Neural crest cell (in vitro differentiated cells): Measurements from ENCODE around the gene IFNG-AS1. TPM values are rescaled to one million over a fixed set of nuclear protein-coding genes. Genes with fewer than 3 reads are reported as not detected.
A peak's percentile ranks its signal among the peaks of the same experiment; 100 is the strongest.

Source experiments
- DNase-seq: peaks from one replicate; pipeline ENCODE4 v3.0.0; 2021; ENCODE audit warnings: low read depth, mixed read lengths, low spot score
- H3K27ac Mint-ChIP-seq: one replicate; pipeline ENCODE4 v1.8.0; 2021; ENCODE audit warnings: mild to moderate bottlenecking, mixed read lengths; ENCODE audit not compliant: unreplicated experiment
- H3K27me3 Mint-ChIP-seq: 2 replicates; pipeline ENCODE4 v1.8.0; 2021; ENCODE audit warnings: low read depth, mild to moderate bottlenecking, mixed read lengths
- H3K36me3 Mint-ChIP-seq: 2 replicates; pipeline ENCODE4 v1.8.0; 2021; ENCODE audit warnings: low read depth, mild to moderate bottlenecking, mixed read lengths
- H3K4me1 Mint-ChIP-seq: 2 replicates; pipeline ENCODE4 v1.8.0; 2021; ENCODE audit warnings: mixed read lengths
- H3K4me3 Mint-ChIP-seq: one replicate; pipeline ENCODE4 v1.8.0; 2021; ENCODE audit warnings: mild to moderate bottlenecking, mixed read lengths
- H3K9me3 Mint-ChIP-seq: 2 replicates; pipeline ENCODE4 v1.8.0; 2021; ENCODE audit warnings: mixed read lengths
- total RNA-seq: library from RNA; stranded (reverse); gene quantifications from 2 replicates; pipeline ENCODE4 v1.2.1, GENCODE V29; 2021
- TF ChIP-seq, protein P1 (sequence below): fragments of 200-600 bp; sonication (generic); conservative IDR thresholded peaks from 2 replicates; pipeline ENCODE4 v1.5.0; 2021; ENCODE audit warnings: antibody characterized with exemption, mild to moderate bottlenecking

Gene IFNG-AS1
- total RNA-seq, 1 donor from 2014 or later: not detected

DNA sequence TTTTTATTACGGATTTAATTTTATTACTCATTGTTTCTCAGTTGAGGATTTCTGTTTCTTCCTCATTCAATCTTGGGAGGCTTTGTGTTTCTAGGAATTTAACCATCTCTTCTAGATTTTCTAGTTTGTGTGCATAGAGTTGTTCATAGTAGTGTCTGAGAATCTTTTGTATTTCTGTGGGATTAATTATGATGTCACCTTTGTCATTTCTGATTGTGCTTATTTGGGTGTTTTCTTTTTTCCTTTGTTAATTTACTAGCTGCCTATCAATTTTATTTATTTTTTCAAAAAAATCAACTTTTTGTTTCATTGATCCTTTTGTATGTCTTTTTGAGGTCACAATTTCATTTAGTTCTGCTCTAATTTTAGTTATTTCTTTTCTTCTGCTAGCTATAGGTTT is 75.9 kb downstream of the IFNG-AS1 start:
- Mint-ChIP-seq H3K4me3 (no peak overlapping the region), H3K27ac (no peak overlapping the region), H3K36me3 (peaks cover 16% of the 10 kb centered on the region), H3K27me3 (peaks cover 13% of the 10 kb centered on the region), H3K9me3 (peaks cover 20% of the 10 kb centered on the region), H3K4me1 (no peaks in the 10 kb centered on the region)
- TF ChIP-seq, protein P1, sequence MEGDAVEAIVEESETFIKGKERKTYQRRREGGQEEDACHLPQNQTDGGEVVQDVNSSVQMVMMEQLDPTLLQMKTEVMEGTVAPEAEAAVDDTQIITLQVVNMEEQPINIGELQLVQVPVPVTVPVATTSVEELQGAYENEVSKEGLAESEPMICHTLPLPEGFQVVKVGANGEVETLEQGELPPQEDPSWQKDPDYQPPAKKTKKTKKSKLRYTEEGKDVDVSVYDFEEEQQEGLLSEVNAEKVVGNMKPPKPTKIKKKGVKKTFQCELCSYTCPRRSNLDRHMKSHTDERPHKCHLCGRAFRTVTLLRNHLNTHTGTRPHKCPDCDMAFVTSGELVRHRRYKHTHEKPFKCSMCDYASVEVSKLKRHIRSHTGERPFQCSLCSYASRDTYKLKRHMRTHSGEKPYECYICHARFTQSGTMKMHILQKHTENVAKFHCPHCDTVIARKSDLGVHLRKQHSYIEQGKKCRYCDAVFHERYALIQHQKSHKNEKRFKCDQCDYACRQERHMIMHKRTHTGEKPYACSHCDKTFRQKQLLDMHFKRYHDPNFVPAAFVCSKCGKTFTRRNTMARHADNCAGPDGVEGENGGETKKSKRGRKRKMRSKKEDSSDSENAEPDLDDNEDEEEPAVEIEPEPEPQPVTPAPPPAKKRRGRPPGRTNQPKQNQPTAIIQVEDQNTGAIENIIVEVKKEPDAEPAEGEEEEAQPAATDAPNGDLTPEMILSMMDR: no peak
- DNase-seq: no peak

DNA sequence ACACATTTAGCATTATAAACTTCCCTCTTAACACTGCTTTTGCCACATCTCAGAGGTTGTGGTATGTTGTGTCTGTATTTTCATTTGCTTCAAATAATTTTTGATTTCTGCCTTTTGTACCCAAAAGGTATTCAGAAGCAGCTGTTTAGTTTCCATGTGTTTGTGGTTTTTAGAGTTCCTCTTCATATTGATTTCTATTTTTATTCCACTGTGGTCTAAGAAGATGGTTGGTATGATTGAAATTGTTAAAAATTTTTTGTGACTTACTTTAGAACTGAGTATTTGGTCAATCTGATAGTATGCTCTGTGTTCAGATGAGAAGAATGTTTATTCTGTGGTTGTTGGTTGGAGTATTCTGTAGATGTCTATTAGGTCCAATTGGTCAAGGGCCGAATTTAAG is 76.4 kb downstream of the IFNG-AS1 start:
- Mint-ChIP-seq H3K27me3 (peaks cover 13% of the 10 kb centered on the region), H3K4me1 (no peaks in the 10 kb centered on the region), H3K9me3 (peaks cover 20% of the 10 kb centered on the region), H3K27ac (no peak overlapping the region), H3K4me3 (no peak overlapping the region), H3K36me3 (peaks cover 16% of the 10 kb centered on the region)
- no peak for DNase-seq
- TF ChIP-seq, protein P1: no peak

GRCh38 chr12:68067762-68068376 is 78.6 kb downstream of the IFNG-AS1 start:
- no peaks in the 10 kb centered on the region for H3K4me1 Mint-ChIP-seq
- H3K9me3 Mint-ChIP-seq: peaks cover 17% of the 10 kb centered on the region
- no peak overlapping the region for H3K27ac Mint-ChIP-seq
- peaks cover 14% of the 10 kb centered on the region for H3K36me3 Mint-ChIP-seq
- DNase-seq: no peak
- TF ChIP-seq, protein P1: peak; percentile 50
- H3K4me3 Mint-ChIP-seq: no peak overlapping the region
- H3K27me3 Mint-ChIP-seq: peaks cover 10% of the 10 kb centered on the region

DNA sequence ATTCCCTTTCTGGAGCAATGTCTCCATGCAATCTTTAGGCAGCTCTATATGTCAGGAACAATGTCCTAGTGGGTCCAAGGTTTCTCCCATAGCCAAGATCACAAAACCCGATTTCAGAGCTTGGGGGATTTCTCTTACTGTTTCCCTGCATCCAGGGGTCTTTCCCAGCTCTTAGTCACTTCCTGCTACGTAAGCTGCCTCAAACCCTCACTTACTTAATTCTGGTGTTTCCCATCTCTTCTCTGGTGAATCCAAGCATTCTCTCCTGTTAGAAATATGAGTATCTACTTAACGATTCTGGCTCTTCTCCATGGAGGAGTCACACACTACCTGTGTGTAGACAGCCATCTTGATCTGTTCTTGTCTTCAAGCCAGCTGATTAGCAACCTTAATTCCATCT is 80.0 kb downstream of the IFNG-AS1 start:
- H3K4me3 Mint-ChIP-seq: no peak overlapping the region
- H3K9me3 Mint-ChIP-seq: peaks cover 17% of the 10 kb centered on the region
- H3K36me3 Mint-ChIP-seq: peaks cover 11% of the 10 kb centered on the region
- H3K4me1 Mint-ChIP-seq: no peaks in the 10 kb centered on the region
- TF ChIP-seq, protein P1: no peak
- H3K27ac Mint-ChIP-seq: no peak overlapping the region
- no peak for DNase-seq
- H3K27me3 Mint-ChIP-seq: peaks cover 7% of the 10 kb centered on the region

Other genes with a start within 250 kb of the IFNG-AS1 start
- gene IFNG, start 170.3 kb downstream of the IFNG-AS1 start, total RNA-seq: not detected in 2 replicates
- gene IL26, start 236.4 kb downstream of the IFNG-AS1 start, total RNA-seq: not detected in 2 replicates